Measurements from ENCODE around the gene MVB12B. TPM values are rescaled to one million over a fixed set of nuclear protein-coding genes. Genes with fewer than 3 reads are reported as not detected.

MVB12B gene
- polyA plus RNA-seq, 1 donor from 2014 or later, result 39.5 TPM

DNA sequence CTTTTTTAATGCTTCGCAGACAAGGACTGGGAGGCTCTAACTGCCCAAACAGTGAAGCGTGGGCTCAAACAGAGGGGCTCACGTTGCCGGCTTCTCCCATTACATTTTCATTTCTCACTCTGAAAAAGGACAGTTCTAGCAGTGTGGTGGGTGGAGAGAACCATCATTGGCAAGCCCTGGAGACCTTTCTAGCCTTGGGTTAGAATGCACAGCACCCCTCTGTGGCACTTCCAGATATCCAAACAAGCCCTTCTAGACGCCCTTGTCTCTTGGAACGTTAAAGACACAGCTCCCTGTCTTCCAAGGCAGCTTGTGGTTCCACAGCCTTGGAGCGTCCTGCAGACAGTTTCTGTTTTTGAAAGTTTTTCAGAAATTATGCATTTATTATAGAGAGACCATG is 52.1 kb downstream of the MVB12B start:
- Histone ChIP-seq H3K9me3 (ENCODE audit: low read length) (no peaks in the 10 kb centered on the region), H3K4me2 (ENCODE audit: low read length) (no peak overlapping the region), H3K36me3 (ENCODE audit: insufficient read depth, low read length) (no peaks in the 10 kb centered on the region), H3K79me2 (replicated peaks; ENCODE audit: insufficient read depth, low read length) (no peaks in the 10 kb centered on the region), H3K4me3 (ENCODE audit: low read length) (no peak overlapping the region), H2AFZ (ENCODE audit: low read depth, low read length) (no peak overlapping the region), H3K9me2 (ENCODE audit: insufficient read depth, low read length) (no peaks in the 10 kb centered on the region), H3K27me3 (ENCODE audit: insufficient read depth, low read depth, low read length) (no peaks in the 10 kb centered on the region), H4K20me1 (ENCODE audit: insufficient read depth) (no peaks in the 10 kb centered on the region), H3F3A (ENCODE audit: insufficient read depth, low read length, poor library complexity, severe bottlenecking) (no peaks in the 10 kb centered on the region), H3K9ac (ENCODE audit: low read length) (no peak overlapping the region), H3K27ac (ENCODE audit: low read length) (no peak overlapping the region)
- no peak for TF ChIP-seq MXI1 (conservative IDR thresholded peaks at IDR 0.05; ENCODE audit: poor library complexity, severe bottlenecking)
- no peak for TF ChIP-seq TAF1 (IDR thresholded peaks at IDR 0.05; ENCODE audit: low read depth)
- TF ChIP-seq, protein P1, sequence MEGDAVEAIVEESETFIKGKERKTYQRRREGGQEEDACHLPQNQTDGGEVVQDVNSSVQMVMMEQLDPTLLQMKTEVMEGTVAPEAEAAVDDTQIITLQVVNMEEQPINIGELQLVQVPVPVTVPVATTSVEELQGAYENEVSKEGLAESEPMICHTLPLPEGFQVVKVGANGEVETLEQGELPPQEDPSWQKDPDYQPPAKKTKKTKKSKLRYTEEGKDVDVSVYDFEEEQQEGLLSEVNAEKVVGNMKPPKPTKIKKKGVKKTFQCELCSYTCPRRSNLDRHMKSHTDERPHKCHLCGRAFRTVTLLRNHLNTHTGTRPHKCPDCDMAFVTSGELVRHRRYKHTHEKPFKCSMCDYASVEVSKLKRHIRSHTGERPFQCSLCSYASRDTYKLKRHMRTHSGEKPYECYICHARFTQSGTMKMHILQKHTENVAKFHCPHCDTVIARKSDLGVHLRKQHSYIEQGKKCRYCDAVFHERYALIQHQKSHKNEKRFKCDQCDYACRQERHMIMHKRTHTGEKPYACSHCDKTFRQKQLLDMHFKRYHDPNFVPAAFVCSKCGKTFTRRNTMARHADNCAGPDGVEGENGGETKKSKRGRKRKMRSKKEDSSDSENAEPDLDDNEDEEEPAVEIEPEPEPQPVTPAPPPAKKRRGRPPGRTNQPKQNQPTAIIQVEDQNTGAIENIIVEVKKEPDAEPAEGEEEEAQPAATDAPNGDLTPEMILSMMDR (IDR thresholded peaks at IDR 0.05; ENCODE audit: poor library complexity, severe bottlenecking), result no peak
- TF ChIP-seq RAD21 (conservative IDR thresholded peaks at IDR 0.05), result no peak
- no peak for TF ChIP-seq EZH2 (IDR thresholded peaks at IDR 0.05; ENCODE audit: borderline replicate concordance, insufficient read depth, low read length, poor library complexity, severe bottlenecking)
- TF ChIP-seq, protein P2, sequence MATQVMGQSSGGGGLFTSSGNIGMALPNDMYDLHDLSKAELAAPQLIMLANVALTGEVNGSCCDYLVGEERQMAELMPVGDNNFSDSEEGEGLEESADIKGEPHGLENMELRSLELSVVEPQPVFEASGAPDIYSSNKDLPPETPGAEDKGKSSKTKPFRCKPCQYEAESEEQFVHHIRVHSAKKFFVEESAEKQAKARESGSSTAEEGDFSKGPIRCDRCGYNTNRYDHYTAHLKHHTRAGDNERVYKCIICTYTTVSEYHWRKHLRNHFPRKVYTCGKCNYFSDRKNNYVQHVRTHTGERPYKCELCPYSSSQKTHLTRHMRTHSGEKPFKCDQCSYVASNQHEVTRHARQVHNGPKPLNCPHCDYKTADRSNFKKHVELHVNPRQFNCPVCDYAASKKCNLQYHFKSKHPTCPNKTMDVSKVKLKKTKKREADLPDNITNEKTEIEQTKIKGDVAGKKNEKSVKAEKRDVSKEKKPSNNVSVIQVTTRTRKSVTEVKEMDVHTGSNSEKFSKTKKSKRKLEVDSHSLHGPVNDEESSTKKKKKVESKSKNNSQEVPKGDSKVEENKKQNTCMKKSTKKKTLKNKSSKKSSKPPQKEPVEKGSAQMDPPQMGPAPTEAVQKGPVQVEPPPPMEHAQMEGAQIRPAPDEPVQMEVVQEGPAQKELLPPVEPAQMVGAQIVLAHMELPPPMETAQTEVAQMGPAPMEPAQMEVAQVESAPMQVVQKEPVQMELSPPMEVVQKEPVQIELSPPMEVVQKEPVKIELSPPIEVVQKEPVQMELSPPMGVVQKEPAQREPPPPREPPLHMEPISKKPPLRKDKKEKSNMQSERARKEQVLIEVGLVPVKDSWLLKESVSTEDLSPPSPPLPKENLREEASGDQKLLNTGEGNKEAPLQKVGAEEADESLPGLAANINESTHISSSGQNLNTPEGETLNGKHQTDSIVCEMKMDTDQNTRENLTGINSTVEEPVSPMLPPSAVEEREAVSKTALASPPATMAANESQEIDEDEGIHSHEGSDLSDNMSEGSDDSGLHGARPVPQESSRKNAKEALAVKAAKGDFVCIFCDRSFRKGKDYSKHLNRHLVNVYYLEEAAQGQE (IDR thresholded peaks at IDR 0.05; ENCODE audit: borderline replicate concordance), result no peak
- no peak for TF ChIP-seq POLR2AphosphoS5 (IDR thresholded peaks at IDR 0.05)
- TF ChIP-seq EP300 (conservative IDR thresholded peaks at IDR 0.05; ENCODE audit: poor library complexity, severe bottlenecking), result no peak
- no peak for TF ChIP-seq SMC3 (conservative IDR thresholded peaks at IDR 0.05; ENCODE audit: poor library complexity)

DNA sequence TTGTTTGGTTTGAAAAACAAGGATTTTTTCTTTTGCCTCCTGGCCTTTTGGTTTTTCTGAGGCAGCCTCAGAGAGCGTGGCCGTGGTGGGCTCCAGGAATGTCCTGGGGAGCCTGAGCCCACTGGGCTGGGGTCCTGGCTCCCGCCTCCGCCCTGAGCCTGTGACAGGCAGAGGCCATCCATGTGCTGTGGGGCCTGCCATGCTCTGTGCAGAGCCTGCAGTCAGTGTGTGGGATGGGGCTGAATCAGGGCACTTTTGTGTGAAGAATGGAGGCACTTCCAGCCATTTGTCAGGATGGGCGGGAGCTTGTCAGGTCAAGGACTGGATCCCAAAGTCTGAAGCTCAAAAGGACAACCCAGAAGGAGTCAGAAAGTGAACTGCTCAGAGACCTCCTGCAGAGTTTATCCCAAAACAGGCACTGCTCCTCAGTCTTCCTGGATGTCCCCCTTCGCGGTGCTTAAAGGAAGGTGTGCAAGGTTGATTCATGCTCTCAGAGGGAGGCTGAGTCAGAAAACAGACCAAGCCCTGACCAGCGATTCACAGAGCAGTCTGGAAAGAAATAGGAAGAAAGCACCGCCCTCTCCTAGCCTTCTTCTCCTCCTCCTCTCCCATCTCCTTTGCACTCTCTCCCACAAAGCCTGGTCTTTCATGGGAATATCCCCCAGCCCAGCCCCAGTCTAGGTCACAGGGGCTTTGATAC is 53.2 kb downstream of the MVB12B start:
- Histone ChIP-seq H3K4me2 (ENCODE audit: low read length) (no peak overlapping the region), H4K20me1 (ENCODE audit: insufficient read depth) (no peaks in the 10 kb centered on the region), H3K9me2 (ENCODE audit: insufficient read depth, low read length) (no peaks in the 10 kb centered on the region), H3K36me3 (ENCODE audit: insufficient read depth, low read length) (no peaks in the 10 kb centered on the region), H3K9ac (ENCODE audit: low read length) (no peak overlapping the region), H3K4me3 (ENCODE audit: low read length) (no peak overlapping the region), H3F3A (ENCODE audit: insufficient read depth, low read length, poor library complexity, severe bottlenecking) (no peaks in the 10 kb centered on the region), H3K9me3 (ENCODE audit: low read length) (no peaks in the 10 kb centered on the region), H2AFZ (ENCODE audit: low read depth, low read length) (no peak overlapping the region), H3K27ac (ENCODE audit: low read length) (no peak overlapping the region), H3K79me2 (replicated peaks; ENCODE audit: insufficient read depth, low read length) (no peaks in the 10 kb centered on the region), H3K27me3 (ENCODE audit: insufficient read depth, low read depth, low read length) (no peaks in the 10 kb centered on the region)
- no peak for TF ChIP-seq EZH2 (IDR thresholded peaks at IDR 0.05; ENCODE audit: borderline replicate concordance, insufficient read depth, low read length, poor library complexity, severe bottlenecking)
- TF ChIP-seq POLR2AphosphoS5 (IDR thresholded peaks at IDR 0.05), result no peak
- TF ChIP-seq EP300 (conservative IDR thresholded peaks at IDR 0.05; ENCODE audit: poor library complexity, severe bottlenecking), result no peak
- TF ChIP-seq SMC3 (conservative IDR thresholded peaks at IDR 0.05; ENCODE audit: poor library complexity), result no peak
